Right lobe of liver (tissue), 6 donors: ENCODE results near the gene SEZ6. TPM values are rescaled to one million over a fixed set of nuclear protein-coding genes. Genes with fewer than 3 reads are reported as not detected.

Experiments used
- ATAC-seq, 4 donors: fragments of 200-7000 bp; cut with Tn5 transposase; one replicate each; pipeline ENCODE4 v1.9.1; 2020; ENCODE audit warnings: mild to moderate bottlenecking in 4 of 4, moderate library complexity in 4 of 4
- DNase-seq, 3 donors: peaks; one replicate each; pipeline ENCODE4 v3.0.0-alpha.2; 2020
- H3K27ac ChIP-seq, 3 donors: fragments of 200-600 bp; one replicate each; pipeline ENCODE4 v1.8.0; 2022
- H3K27me3 ChIP-seq, 2 donors: fragments of 200-600 bp; one replicate each; pipeline ENCODE4 v1.8.0; 2022
- H3K36me3 ChIP-seq, 4 donors: fragments of 200-600 bp; sonication (generic) in 1 of 4; one replicate each; pipeline versions ENCODE4 v1.5.1 to v1.8.0; 2017 to 2022; ENCODE audit warnings: control low read depth in 1 of 4
- H3K4me1 ChIP-seq, 4 donors: fragments of 200-600 bp; sonication (generic) in 1 of 4; one replicate each; pipeline versions ENCODE4 v1.5.1 to v1.8.0; 2017 to 2022; ENCODE audit warnings: control low read depth in 1 of 4
- H3K4me3 ChIP-seq, 3 donors: fragments of 200-600 bp; one replicate each; pipeline ENCODE4 v1.8.0; 2022
- H3K9me3 ChIP-seq, 4 donors: fragments of 200-600 bp; sonication (generic) in 1 of 4; one replicate each; pipeline versions ENCODE4 v1.5.1 to v1.8.0; 2017 to 2022; ENCODE audit warnings: control low read depth in 1 of 4
- CTCF ChIP-seq, 4 donors: fragments of 200-600 bp in 3 of 4; fragments of 450-650 bp in 1 of 4; IDR thresholded peaks; one replicate each; pipeline versions ENCODE4 v1.5.1 to v1.8.0; 2016 to 2022; ENCODE audit warnings: antibody characterized with exemption in 4 of 4, mild to moderate bottlenecking in 2 of 4
- POLR2A ChIP-seq: fragments of 450-650 bp; IDR thresholded peaks from one replicate; pipeline ENCODE4 v1.6.1; 2017; ENCODE audit warnings: antibody characterized with exemption, mild to moderate bottlenecking
- WGBS: methylation state at CpG from one replicate; pipeline ENCODE4 v1.1.6; 2018; ENCODE audit warnings: low coverage, low lambda C conversion rate; ENCODE audit not compliant: insufficient coverage; ENCODE audit errors: missing lambda C conversion rate; 5-methylcytosine and 5-hydroxymethylcytosine counted together
- intact Hi-C, 2 donors: fragments of 100-400 bp; cut with DNase I; formaldehyde crosslinking; loops; one replicate each; pipeline versions ENCODE4 v1.11.2 to v1.14.1; 2022
- total RNA-seq, 6 experiments: library from RNA; depleted of rRNA in 2 of 6; stranded (reverse); fragments of >200 nt in 2 of 6; fragmentation: NEBNext Ultra II Directional in 3 of 6; extraction: Animal tissue kit (Norgen Biotek cat#: 25700) in 3 of 6; gene quantifications; one replicate each; pipeline versions ENCODE4 v1.1.0 to v1.2.4, GENCODE V29; 2016 to 2023
- donor health status: DM: no; HTN: yes; CAD: no.
- donor health status: DM: no; HTN: no; CAD: no.
- donor health status: DM: no; HTN: no; CAD: no.
- donor health status: DM: no; HTN: yes; CAD: no.
- donor health status: DM: no; HTN: yes; CAD: no.

SEZ6 gene
- total RNA-seq, 6 experiments from 2014 or later, result not detected

GRCh38 chr17:28949185-28950016, 56.4 kb downstream of the SEZ6 start:
- TF ChIP-seq POLR2A, result peak; percentile 22
- no peak for TF ChIP-seq CTCF (IDR thresholded peaks at IDR 0.05)
- no peaks in the 10 kb centered on the region for H3K9me3 ChIP-seq
- intact Hi-C loops, result no loop called here
- no peaks in the 10 kb centered on the region for H3K27me3 ChIP-seq
- peak; percentile 8 to 30 (median 24) for ATAC-seq
- peak overlapping the region; percentile 71 to 87 (median 84) for H3K27ac ChIP-seq
- WGBS, result under 1% methylated on average over 30 of the region's 61 CpGs
- H3K36me3 ChIP-seq, result no peaks in the 10 kb centered on the region
- peak; percentile 74 to 86 (median 79) for DNase-seq
- peaks cover 0 to 38% (median 7%) of the 10 kb centered on the region in 4 donors for H3K4me1 ChIP-seq
- H3K4me3 ChIP-seq, result peak overlapping the region; percentile 73 to 92 (median 85)

- peaks cover 0 to 38% (median 7%) of the 10 kb centered on the region in 4 donors for H3K4me1 ChIP-seq
- intact Hi-C loops, result no loop called here
Observed at GRCh38 chr17:28948873-28949184, 57.0 kb downstream of the SEZ6 start.

GRCh38 chr17:28948342-28948741, 57.5 kb downstream of the SEZ6 start:
- Histone ChIP-seq H3K36me3 (peaks cover 0 to 8% (median 0%) of the 10 kb centered on the region in 4 donors), H3K4me3 (peak overlapping the region; percentile 73 to 92 (median 85)), H3K4me1 (peaks cover 0 to 37% (median 7%) of the 10 kb centered on the region in 4 donors), H3K9me3 (no peaks in the 10 kb centered on the region), H3K27me3 (no peaks in the 10 kb centered on the region), H3K27ac (peak overlapping the region; percentile 71 to 87 (median 84))
- intact Hi-C loops, result no loop called here
- no peak for DNase-seq
- TF ChIP-seq POLR2A, result no peak
- no peak for TF ChIP-seq CTCF (IDR thresholded peaks at IDR 0.05)
- no peak for ATAC-seq
- WGBS, result 35% methylated on average over 4 of the region's 4 CpGs

More at GRCh38 chr17:28948873-28949184, 57.0 kb downstream of the SEZ6 start:
- peak overlapping the region; percentile 73 to 92 (median 85) for H3K4me3 ChIP-seq
- H3K27me3 ChIP-seq, result no peaks in the 10 kb centered on the region
- 1% methylated on average over 12 of the region's 15 CpGs for WGBS
- TF ChIP-seq POLR2A, result no peak
- no peak for TF ChIP-seq CTCF (IDR thresholded peaks at IDR 0.05)
- H3K9me3 ChIP-seq, result no peaks in the 10 kb centered on the region
- peak overlapping the region; percentile 71 to 87 (median 84) for H3K27ac ChIP-seq
- DNase-seq (no peak), ATAC-seq (no peak)
- H3K36me3 ChIP-seq, result peaks cover 0 to 3% (median 0%) of the 10 kb centered on the region in 4 donors

GRCh38 chr17:28947639-28948038, 58.2 kb downstream of the SEZ6 start:
- H3K27ac ChIP-seq, result no peak overlapping the region

More at GRCh38 chr17:28947639-28948038, 58.2 kb downstream of the SEZ6 start:
- Histone ChIP-seq H3K27me3 (no peaks in the 10 kb centered on the region), H3K36me3 (peaks cover 0 to 14% (median 0%) of the 10 kb centered on the region in 4 donors), H3K9me3 (no peaks in the 10 kb centered on the region), H3K4me1 (peaks cover 0 to 30% (median 7%) of the 10 kb centered on the region in 4 donors), H3K4me3 (no peak overlapping the region)
- intact Hi-C loops, result no loop called here
- 45% methylated on average over 3 of the region's 3 CpGs for WGBS
- no peak for DNase-seq
- no peak for TF ChIP-seq POLR2A
- TF ChIP-seq CTCF (IDR thresholded peaks at IDR 0.05), result no peak
- ATAC-seq, result no peak
